Natural killer cell (primary cell): ENCODE data around the gene ITGA1. TPM values are rescaled to one million over a fixed set of nuclear protein-coding genes. Genes with fewer than 3 reads are reported as not detected.

Source experiments
- ATAC-seq, 3 donors: fragments of 150-1000 bp in 2 of 3; fragments of 200-7000 bp in 1 of 3; cut with Tn5 transposase; 1 replicate in 1 of 3; 2 replicates in 2 of 3; pipeline ENCODE4 v1.10.0; 2021; ENCODE audit warnings: mild to moderate bottlenecking in 2 of 3, moderate library complexity in 2 of 3
- DNase-seq, 2 donors: peaks; one replicate each; pipeline versions ENCODE4 v3.0.0 to v3.0.0-alpha.2; 2013 to 2021; ENCODE audit warnings: mixed read lengths in 1 of 2
- H3K27ac ChIP-seq: one replicate; pipeline ENCODE4 v1.5.1; 2013; ENCODE audit warnings: mild to moderate bottlenecking, low read length
- H3K27me3 ChIP-seq: one replicate; pipeline ENCODE4 v1.6.1; 2013; ENCODE audit warnings: low read length; ENCODE audit not compliant: control insufficient read depth, insufficient read depth
- H3K36me3 ChIP-seq: one replicate; pipeline ENCODE4 v1.6.1; 2013; ENCODE audit warnings: low read length; ENCODE audit not compliant: control insufficient read depth, insufficient read depth
- H3K4me1 ChIP-seq: one replicate; pipeline ENCODE4 v1.6.1; 2013; ENCODE audit warnings: low read length; ENCODE audit not compliant: control insufficient read depth, insufficient read depth
- H3K4me3 ChIP-seq: one replicate; pipeline ENCODE4 v1.5.1; 2013; ENCODE audit warnings: low read length
- H3K9me3 ChIP-seq: one replicate; pipeline ENCODE4 v1.6.1; 2013; ENCODE audit warnings: low read length; ENCODE audit not compliant: control insufficient read depth, insufficient read depth
- H3K27ac Mint-ChIP-seq, 2 donors: one replicate each; pipeline ENCODE4 v1.8.0; 2022; ENCODE audit warnings: mild to moderate bottlenecking in 2 of 2, mixed read lengths in 2 of 2, moderate library complexity in 1 of 2
- H3K27me3 Mint-ChIP-seq, 2 donors: one replicate each; pipeline ENCODE4 v1.8.0; 2022; ENCODE audit warnings: low read depth in 2 of 2, mixed read lengths in 2 of 2
- H3K36me3 Mint-ChIP-seq: one replicate; pipeline ENCODE4 v1.8.0; 2022; ENCODE audit warnings: mixed read lengths
- H3K4me1 Mint-ChIP-seq, 2 donors: one replicate each; pipeline ENCODE4 v1.8.0; 2022; ENCODE audit warnings: mixed read lengths in 2 of 2
- H3K4me3 Mint-ChIP-seq: one replicate; pipeline ENCODE4 v1.8.0; 2022; ENCODE audit warnings: mild to moderate bottlenecking, moderate library complexity, mixed read lengths
- H3K9me3 Mint-ChIP-seq, 2 donors: one replicate each; pipeline ENCODE4 v1.8.0; 2022; ENCODE audit warnings: mixed read lengths in 2 of 2
- WGBS: methylation state at CpG from one replicate; pipeline ENCODE4 v1.1.7; 2013; ENCODE audit warnings: missing lambda C conversion rate; ENCODE audit not compliant: insufficient coverage; 5-methylcytosine and 5-hydroxymethylcytosine counted together
- intact Hi-C: fragments of 100-400 bp; cut with micrococcal nuclease; formaldehyde crosslinking; loops from one replicate; pipeline ENCODE4 v1.14.2; 2022
- total RNA-seq, 4 donors: library from RNA; stranded (reverse); fragments of 120-200 nt in 1 of 4; gene quantifications; one replicate each; pipeline versions ENCODE4 v1.2.3 to v1.2.4, GENCODE V29; 2013 to 2022
- TF ChIP-seq, protein P1 (sequence below): fragments of 200-600 bp; IDR thresholded peaks from one replicate; pipeline ENCODE4 v1.8.0; 2022; ENCODE audit warnings: antibody characterized with exemption

The ITGA1 gene
- total RNA-seq, 3 donors from 2014 or later (not counting 1 experiment from before 2014, with no cell fraction given): 0.45 to 0.82 (median 0.47) TPM

GRCh38 chr5:52956915-52957747, 169.4 kb downstream of the ITGA1 start:
- Mint-ChIP-seq H3K4me1 (no peaks in the 10 kb centered on the region), H3K36me3 (no peaks in the 10 kb centered on the region), H3K4me3 (no peak overlapping the region), H3K9me3 (peaks cover 0 to 3% of the 10 kb centered on the region in 2 donors), H3K27ac (no peak overlapping the region), H3K27me3 (peaks cover 11 to 26% of the 10 kb centered on the region in 2 donors)
- no peak for DNase-seq
- H3K9me3 ChIP-seq: no peaks in the 10 kb centered on the region
- WGBS: 92% methylated on average over 3 of the region's 6 CpGs
- intact Hi-C loops: no loop called here
- no peak overlapping the region for H3K4me3 ChIP-seq
- no peak overlapping the region for H3K27ac ChIP-seq
- TF ChIP-seq, protein P1, sequence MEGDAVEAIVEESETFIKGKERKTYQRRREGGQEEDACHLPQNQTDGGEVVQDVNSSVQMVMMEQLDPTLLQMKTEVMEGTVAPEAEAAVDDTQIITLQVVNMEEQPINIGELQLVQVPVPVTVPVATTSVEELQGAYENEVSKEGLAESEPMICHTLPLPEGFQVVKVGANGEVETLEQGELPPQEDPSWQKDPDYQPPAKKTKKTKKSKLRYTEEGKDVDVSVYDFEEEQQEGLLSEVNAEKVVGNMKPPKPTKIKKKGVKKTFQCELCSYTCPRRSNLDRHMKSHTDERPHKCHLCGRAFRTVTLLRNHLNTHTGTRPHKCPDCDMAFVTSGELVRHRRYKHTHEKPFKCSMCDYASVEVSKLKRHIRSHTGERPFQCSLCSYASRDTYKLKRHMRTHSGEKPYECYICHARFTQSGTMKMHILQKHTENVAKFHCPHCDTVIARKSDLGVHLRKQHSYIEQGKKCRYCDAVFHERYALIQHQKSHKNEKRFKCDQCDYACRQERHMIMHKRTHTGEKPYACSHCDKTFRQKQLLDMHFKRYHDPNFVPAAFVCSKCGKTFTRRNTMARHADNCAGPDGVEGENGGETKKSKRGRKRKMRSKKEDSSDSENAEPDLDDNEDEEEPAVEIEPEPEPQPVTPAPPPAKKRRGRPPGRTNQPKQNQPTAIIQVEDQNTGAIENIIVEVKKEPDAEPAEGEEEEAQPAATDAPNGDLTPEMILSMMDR: no peak
- H3K4me1 ChIP-seq: no peaks in the 10 kb centered on the region
- H3K36me3 ChIP-seq: no peaks in the 10 kb centered on the region
- H3K27me3 ChIP-seq: peaks cover 2% of the 10 kb centered on the region
- ATAC-seq: no peak

DNA sequence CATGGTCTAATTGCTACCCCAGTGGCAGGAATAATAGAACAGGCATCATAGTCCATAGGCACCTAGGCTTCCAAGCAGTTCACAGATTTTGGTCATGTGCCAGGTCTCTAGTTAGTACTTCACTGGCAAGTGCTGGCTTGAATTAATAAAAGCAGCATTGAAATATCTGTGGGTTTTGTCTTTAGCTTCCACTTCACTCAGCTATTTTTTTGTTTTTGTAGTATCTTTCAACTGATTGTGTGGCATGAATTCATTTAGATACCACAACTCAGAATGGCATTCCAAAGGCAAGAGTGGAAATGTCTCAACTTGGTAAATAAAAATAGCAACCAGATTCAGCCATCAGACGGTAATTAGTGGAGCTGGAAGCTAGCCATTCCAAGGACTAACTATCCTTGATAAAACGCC, 173.6 kb downstream of the ITGA1 start:
- TF ChIP-seq, protein P1: no peak
- Mint-ChIP-seq H3K4me1 (no peaks in the 10 kb centered on the region), H3K4me3 (no peak overlapping the region), H3K27me3 (peaks cover 11 to 19% of the 10 kb centered on the region in 2 donors), H3K36me3 (no peaks in the 10 kb centered on the region), H3K9me3 (peaks cover 0 to 3% of the 10 kb centered on the region in 2 donors), H3K27ac (no peak overlapping the region)
- H3K27me3 ChIP-seq: peaks cover 3% of the 10 kb centered on the region
- H3K9me3 ChIP-seq: no peaks in the 10 kb centered on the region
- no peak overlapping the region for H3K4me3 ChIP-seq
- 78% methylated on average over 2 of the region's 2 CpGs for WGBS
- intact Hi-C loops: no loop called here
- H3K27ac ChIP-seq: no peak overlapping the region
- DNase-seq: no peak
- H3K36me3 ChIP-seq: no peaks in the 10 kb centered on the region
- H3K4me1 ChIP-seq: no peaks in the 10 kb centered on the region
- ATAC-seq: no peak

GRCh38 chr5:52963636-52964035, 175.9 kb downstream of the ITGA1 start:
- DNase-seq (no peak), ATAC-seq (no peak)
- TF ChIP-seq, protein P1: no peak
- no peaks in the 10 kb centered on the region for H3K4me1 Mint-ChIP-seq
- H3K9me3 Mint-ChIP-seq: peaks cover 2 to 5% of the 10 kb centered on the region in 2 donors
- no peaks in the 10 kb centered on the region for H3K4me1 ChIP-seq
- H3K4me3 Mint-ChIP-seq: no peak overlapping the region
- H3K27ac Mint-ChIP-seq: no peak overlapping the region
- no peak overlapping the region for H3K4me3 ChIP-seq
- whole genome bisulfite sequencing: 67% methylated on average over 1 of the region's 1 CpG
- H3K27ac ChIP-seq: no peak overlapping the region
- peaks cover 3% of the 10 kb centered on the region for H3K27me3 ChIP-seq
- H3K36me3 ChIP-seq: no peaks in the 10 kb centered on the region
- H3K9me3 ChIP-seq: no peaks in the 10 kb centered on the region
- intact Hi-C loops: no loop called here
- H3K27me3 Mint-ChIP-seq: peaks cover 10 to 12% of the 10 kb centered on the region in 2 donors
- H3K36me3 Mint-ChIP-seq: no peaks in the 10 kb centered on the region
